HAP-1 (cell line): ENCODE measurements around the gene CCDC171.

Experiments
- DNase-seq, 2 experiments: peaks; one replicate each; pipeline ENCODE4 v3.0.0-alpha.2; 2016 to 2020; ENCODE audit warnings: low spot score in 2 of 2
- H3K27me3 ChIP-seq: fragments of 250-450 bp; sonication (Bioruptor Pico); 2 replicates; pipeline ENCODE4 v1.5.1; 2020; ENCODE audit warnings: low read depth, mild to moderate bottlenecking, moderate library complexity
- H3K36me3 ChIP-seq: fragments of 250-450 bp; sonication (Bioruptor Pico); replicated peaks from 2 replicates; pipeline ENCODE4 v1.5.1; 2020; ENCODE audit warnings: mild to moderate bottlenecking
- H3K4me1 ChIP-seq: fragments of 250-450 bp; sonication (Bioruptor Pico); 2 replicates; pipeline ENCODE4 v1.5.1; 2020; ENCODE audit warnings: mild to moderate bottlenecking
- H3K4me3 ChIP-seq: fragments of 250-450 bp; sonication (Bioruptor Pico); 2 replicates; pipeline ENCODE4 v1.5.1; 2020; ENCODE audit warnings: mild to moderate bottlenecking, moderate library complexity
- H3K9me3 ChIP-seq: fragments of 250-450 bp; sonication (Bioruptor Pico); 2 replicates; pipeline ENCODE4 v1.5.1; 2020; ENCODE audit warnings: mild to moderate bottlenecking, moderate library complexity
- in situ Hi-C: fragments of 300-500 bp; cut with MboI; formaldehyde crosslinking; loops from 3 replicates; pipeline ENCODE4 v1.14.3; 2020; ENCODE audit warnings: low sequenced_read_pairs, inconsistent platforms, mixed read lengths

The CCDC171 gene

GRCh38 chr9:15999422-16000339, 446.8 kb downstream of the CCDC171 start:
- no peaks in the 10 kb centered on the region for H3K4me1 ChIP-seq
- in situ Hi-C loops: no loop called here
- no peak overlapping the region for H3K4me3 ChIP-seq
- no peaks in the 10 kb centered on the region for H3K9me3 ChIP-seq
- H3K36me3 ChIP-seq: no peaks in the 10 kb centered on the region
- no peak for DNase-seq
- no peaks in the 10 kb centered on the region for H3K27me3 ChIP-seq

- Histone ChIP-seq H3K9me3 (no peaks in the 10 kb centered on the region), H3K36me3 (no peaks in the 10 kb centered on the region), H3K27me3 (no peaks in the 10 kb centered on the region), H3K4me3 (no peak overlapping the region), H3K4me1 (no peaks in the 10 kb centered on the region)
- in situ Hi-C loops: no loop called here
- no peak for DNase-seq
Measured at GRCh38 chr9:16000811-16001210, 448.0 kb downstream of the CCDC171 start.

- no peak for DNase-seq
- Histone ChIP-seq H3K9me3 (no peaks in the 10 kb centered on the region), H3K4me1 (no peaks in the 10 kb centered on the region), H3K27me3 (no peaks in the 10 kb centered on the region), H3K36me3 (no peaks in the 10 kb centered on the region), H3K4me3 (no peak overlapping the region)
- in situ Hi-C loops: no loop called here
Measured at GRCh38 chr9:16001856-16002255, 449.0 kb downstream of the CCDC171 start.

GRCh38 chr9:16002816-16003215, 450.0 kb downstream of the CCDC171 start:
- Histone ChIP-seq H3K4me1 (no peaks in the 10 kb centered on the region), H3K9me3 (no peaks in the 10 kb centered on the region), H3K27me3 (no peaks in the 10 kb centered on the region), H3K4me3 (no peak overlapping the region), H3K36me3 (no peaks in the 10 kb centered on the region)
- no peak for DNase-seq
- in situ Hi-C loops: no loop called here

GRCh38 chr9:16003785-16004184, 450.9 kb downstream of the CCDC171 start:
- H3K4me3 ChIP-seq: no peak overlapping the region
- H3K36me3 ChIP-seq: no peaks in the 10 kb centered on the region
- no peaks in the 10 kb centered on the region for H3K27me3 ChIP-seq
- DNase-seq: no peak
- in situ Hi-C loops: no loop called here
- H3K9me3 ChIP-seq: no peaks in the 10 kb centered on the region
- H3K4me1 ChIP-seq: no peaks in the 10 kb centered on the region

- no peak overlapping the region for H3K4me3 ChIP-seq
- H3K4me1 ChIP-seq: no peaks in the 10 kb centered on the region
- in situ Hi-C loops: no loop called here
- no peak for DNase-seq
- H3K36me3 ChIP-seq: no peaks in the 10 kb centered on the region
- H3K9me3 ChIP-seq: no peaks in the 10 kb centered on the region
- no peaks in the 10 kb centered on the region for H3K27me3 ChIP-seq
Measured at GRCh38 chr9:16004613-16005012, 451.8 kb downstream of the CCDC171 start.

- no peaks in the 10 kb centered on the region for H3K27me3 ChIP-seq
- no peaks in the 10 kb centered on the region for H3K9me3 ChIP-seq
- H3K4me3 ChIP-seq: no peak overlapping the region
- H3K4me1 ChIP-seq: no peaks in the 10 kb centered on the region
- H3K36me3 ChIP-seq: no peaks in the 10 kb centered on the region
- DNase-seq: no peak
- in situ Hi-C loops: no loop called here
Measured at GRCh38 chr9:16010221-16010620, 457.4 kb downstream of the CCDC171 start.

- no peak for DNase-seq
- Histone ChIP-seq H3K36me3 (no peaks in the 10 kb centered on the region), H3K4me1 (no peaks in the 10 kb centered on the region), H3K4me3 (no peak overlapping the region), H3K9me3 (no peaks in the 10 kb centered on the region), H3K27me3 (no peaks in the 10 kb centered on the region)
- in situ Hi-C loops: no loop called here
Measured at GRCh38 chr9:16012621-16013020, 459.8 kb downstream of the CCDC171 start.

GRCh38 chr9:16013366-16013765, 460.5 kb downstream of the CCDC171 start:
- in situ Hi-C loops: no loop called here
- Histone ChIP-seq H3K36me3 (no peaks in the 10 kb centered on the region), H3K9me3 (no peaks in the 10 kb centered on the region), H3K4me1 (no peaks in the 10 kb centered on the region), H3K27me3 (no peaks in the 10 kb centered on the region), H3K4me3 (no peak overlapping the region)
- no peak for DNase-seq

- Histone ChIP-seq H3K27me3 (no peaks in the 10 kb centered on the region), H3K4me3 (no peak overlapping the region), H3K4me1 (no peaks in the 10 kb centered on the region), H3K36me3 (no peaks in the 10 kb centered on the region), H3K9me3 (no peaks in the 10 kb centered on the region)
- in situ Hi-C loops: no loop called here
- DNase-seq: no peak
Measured at GRCh38 chr9:16013826-16014225, 461.0 kb downstream of the CCDC171 start.

- no peak for DNase-seq
Measured at GRCh38 chr9:16022228-16022627, 469.4 kb downstream of the CCDC171 start.

GRCh38 chr9:16023446-16023845, 470.6 kb downstream of the CCDC171 start:
- Histone ChIP-seq H3K4me1 (no peaks in the 10 kb centered on the region), H3K4me3 (no peak overlapping the region), H3K27me3 (no peaks in the 10 kb centered on the region), H3K9me3 (no peaks in the 10 kb centered on the region), H3K36me3 (no peaks in the 10 kb centered on the region)
- DNase-seq: no peak
- in situ Hi-C loops: no loop called here

More at GRCh38 chr9:16022228-16022627, 469.4 kb downstream of the CCDC171 start:
- no peaks in the 10 kb centered on the region for H3K36me3 ChIP-seq
- no peaks in the 10 kb centered on the region for H3K4me1 ChIP-seq
- in situ Hi-C loops: no loop called here
- no peak overlapping the region for H3K4me3 ChIP-seq
- no peaks in the 10 kb centered on the region for H3K27me3 ChIP-seq
- no peaks in the 10 kb centered on the region for H3K9me3 ChIP-seq
